Lung microvascular endothelial cell (primary cell): ENCODE data around the gene TMEM132D. TPM values are rescaled to one million over a fixed set of nuclear protein-coding genes. Genes with fewer than 3 reads are reported as not detected.
"Not testable (repeated sequence)": the region's sequence is repeated elsewhere in the genome, so short reads cannot be mapped to it uniquely, and the experiment has no call there.

Experiments used
- DNase-seq, 2 donors: peaks; one replicate each; pipeline versions ENCODE4 v3.0.0 to v3.0.0-alpha.2; 2010; ENCODE audit warnings: low read depth in 2 of 2
- total RNA-seq: library from RNA; depleted of rRNA; stranded (reverse); fragments of >200 nt; gene quantifications from 2 replicates; pipeline ENCODE4 v1.2.1, GENCODE V29; 2014

TMEM132D gene
- total RNA-seq, 1 donor from 2014 or later, result not detected

DNA sequence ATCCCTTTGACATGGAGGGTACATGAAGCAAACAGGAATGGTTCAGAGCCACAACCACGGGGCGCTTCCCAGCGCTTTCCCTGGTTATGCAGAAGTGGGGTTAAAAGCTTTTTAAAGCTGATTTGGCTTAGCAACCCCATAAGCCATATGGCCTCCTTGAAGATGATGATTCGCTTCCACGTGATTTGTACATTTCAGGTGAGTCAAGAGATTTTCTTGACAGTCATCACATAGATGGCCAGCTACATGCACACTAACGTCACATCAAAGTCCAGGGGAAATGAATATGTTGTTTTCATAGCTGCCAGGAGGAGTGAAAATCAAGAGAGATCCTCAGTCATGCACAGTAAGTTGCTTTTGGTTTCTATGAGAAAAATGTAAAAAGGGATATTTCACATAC is 309.7 kb downstream of the TMEM132D start:
- no peak for DNase-seq

DNA sequence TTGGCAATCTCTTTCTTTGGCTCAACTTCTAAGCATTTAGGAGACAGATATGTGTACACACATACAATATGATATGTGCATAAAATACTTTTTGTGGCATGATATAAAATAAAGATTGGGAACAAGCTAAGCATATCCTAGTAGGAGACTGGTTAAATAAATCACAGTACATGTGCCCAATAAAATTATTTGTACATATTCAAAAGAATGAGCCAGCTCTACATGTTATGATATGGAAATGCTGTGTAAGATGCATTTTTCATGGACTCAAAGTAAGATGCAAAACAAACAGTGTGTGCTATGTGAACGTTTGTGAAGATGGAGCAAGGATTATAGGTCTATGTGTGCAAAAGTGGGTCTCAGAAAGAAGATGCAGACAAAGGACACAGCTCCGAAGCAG is 311.4 kb downstream of the TMEM132D start:
- no peak for DNase-seq

DNA sequence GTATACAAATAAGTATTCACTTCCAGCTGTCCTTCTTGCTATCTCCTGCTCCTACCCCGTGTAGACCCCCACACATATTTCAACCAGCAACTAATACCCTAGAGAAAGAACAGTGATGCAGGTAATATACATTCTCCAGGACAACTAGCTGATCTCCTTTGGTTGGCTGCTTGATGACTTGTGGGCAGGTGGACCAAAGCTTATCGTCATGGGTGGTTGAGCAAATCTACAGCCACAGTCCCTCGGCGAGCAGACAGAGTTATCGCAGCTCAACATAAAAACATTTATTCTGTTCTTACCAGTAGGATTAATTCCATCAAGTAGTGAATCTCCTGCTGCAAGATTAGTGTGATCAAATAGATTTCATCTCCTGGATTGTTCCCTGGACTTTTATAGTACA is 314.3 kb downstream of the TMEM132D start:
- no peak for DNase-seq

DNA sequence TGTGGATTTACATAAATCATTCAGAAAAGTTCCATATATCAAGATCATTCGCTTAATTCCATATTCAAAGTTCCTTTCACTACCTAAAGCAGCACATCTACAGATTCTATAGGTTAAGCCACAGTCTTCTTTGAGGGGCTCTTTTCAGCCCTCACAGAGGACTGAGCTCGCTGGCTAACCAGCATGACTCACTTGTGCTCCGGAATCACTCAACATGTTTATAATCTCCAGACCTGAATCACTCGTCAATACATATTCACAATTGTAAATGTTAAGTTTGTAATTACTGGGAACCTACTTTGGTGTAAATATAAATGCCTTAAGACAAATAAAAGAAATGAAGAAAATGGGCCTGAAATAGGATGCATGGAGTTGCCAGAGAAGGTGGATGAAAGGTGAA is 315.7 kb downstream of the TMEM132D start:
- DNase-seq, result no peak

DNA sequence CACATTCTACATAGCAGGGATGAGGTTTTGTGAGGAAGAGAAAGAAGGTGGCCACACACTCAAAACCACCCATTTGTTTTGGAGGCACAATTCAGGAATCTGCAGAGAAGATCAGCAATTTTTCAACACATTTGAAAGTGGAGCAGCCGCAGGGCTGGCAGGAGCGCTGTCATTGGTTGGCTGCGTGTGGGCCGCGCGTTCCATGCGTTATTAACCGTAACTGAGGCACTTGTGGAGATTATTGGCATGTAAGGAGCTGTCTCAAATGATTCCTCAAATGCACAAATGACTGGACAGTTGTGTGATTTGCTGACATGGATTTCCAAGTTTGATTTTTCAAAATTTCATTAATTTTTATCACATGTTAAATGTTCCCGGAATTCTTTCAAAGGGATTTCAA is 318.5 kb downstream of the TMEM132D start:
- DNase-seq, result no peak

DNA sequence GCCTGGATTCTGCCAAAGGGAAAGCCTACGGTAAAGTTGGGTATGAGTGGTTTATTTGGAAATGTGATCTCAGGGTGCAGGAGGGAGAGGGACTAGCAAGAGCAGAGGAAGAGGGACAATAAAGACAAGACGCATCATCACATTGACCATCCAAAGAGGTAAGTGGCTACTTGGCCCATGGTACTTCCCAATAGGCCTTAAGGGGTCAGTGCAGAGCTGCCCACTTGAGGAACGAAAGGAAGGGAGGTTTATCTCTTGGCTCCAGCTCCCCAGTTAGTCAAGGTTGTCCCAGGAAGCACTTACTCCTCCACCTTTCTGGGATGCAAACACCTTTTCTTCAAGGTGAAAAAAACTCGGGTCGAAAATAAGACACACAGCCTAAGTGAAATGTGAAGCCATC is 323.9 kb downstream of the TMEM132D start:
- DNase-seq, result no peak

DNA sequence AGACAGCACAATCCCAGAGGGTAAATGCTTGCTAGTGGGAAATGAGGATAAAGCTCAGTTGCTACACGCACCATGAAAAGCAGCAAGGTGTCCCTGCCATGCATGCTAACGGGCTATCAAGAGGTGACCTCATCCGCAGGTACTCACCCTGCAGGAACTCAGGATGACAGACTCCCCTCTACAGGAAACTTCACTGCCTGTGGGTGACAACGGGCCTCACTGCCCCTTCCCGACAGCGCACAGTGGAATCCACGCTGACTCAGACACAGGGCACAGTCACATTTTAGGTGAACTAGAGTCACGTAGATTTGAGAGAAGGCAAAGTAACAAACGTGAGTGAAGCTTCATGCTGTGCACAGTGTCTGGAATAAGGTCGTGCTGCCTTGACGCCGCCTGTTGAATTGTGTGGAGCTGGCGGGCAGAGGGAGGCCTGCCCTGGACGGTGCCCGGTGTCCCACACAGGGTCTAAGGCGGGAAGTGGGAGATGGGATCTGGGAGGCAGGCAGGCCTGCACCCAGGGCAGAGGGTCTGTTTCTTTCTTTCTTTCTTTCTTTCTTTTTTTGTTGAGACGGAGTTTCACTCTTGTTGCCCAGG is 331.8 kb downstream of the TMEM132D start:
- no peak for DNase-seq

DNA sequence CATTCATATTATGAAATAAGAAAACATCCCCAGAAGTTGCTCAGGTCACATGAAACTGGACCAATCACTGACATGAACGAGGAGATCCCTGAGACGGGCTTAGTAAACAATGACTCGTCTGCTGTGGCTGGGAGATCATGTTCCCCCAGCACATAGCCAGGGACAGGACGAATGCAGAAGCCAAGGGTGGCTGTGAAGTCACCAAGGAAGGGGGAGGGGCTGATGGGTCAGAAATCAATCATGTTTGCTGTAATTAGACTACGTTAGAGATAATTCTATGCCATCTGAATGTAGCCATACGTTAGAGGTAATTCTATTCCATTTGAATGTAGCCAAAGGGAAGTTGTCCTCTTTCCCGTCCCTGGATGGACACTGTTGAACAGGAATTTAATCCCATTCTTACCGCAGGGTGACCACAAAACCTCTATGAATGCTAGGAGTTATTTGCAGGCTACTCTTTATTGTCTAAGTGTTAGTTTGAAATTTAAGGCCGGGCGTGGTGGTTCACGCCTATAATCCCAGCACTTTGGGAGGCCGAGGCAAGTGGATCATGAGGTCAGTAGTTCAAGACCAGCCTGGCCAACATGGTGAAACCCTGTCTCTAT is 332.9 kb downstream of the TMEM132D start:
- no peak for DNase-seq

DNA sequence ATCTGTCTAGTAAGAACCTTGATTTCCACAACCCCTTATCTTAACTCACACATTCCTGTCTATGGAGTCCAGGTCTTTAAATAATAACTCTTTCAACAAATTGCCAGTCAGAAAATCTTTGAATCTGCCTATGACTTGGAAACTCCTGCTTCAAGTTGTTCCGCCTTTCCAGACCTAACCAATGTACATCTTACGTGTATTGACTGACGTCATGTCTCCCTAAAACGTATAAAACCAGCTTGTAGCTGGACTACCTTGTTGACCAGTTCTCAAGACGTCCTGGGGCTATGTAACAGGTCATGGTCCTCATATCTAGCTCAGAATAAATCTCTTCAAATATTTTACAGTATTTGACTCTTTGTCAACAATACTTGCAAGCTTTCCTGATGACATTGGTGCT is 337.0 kb downstream of the TMEM132D start:
- DNase-seq, result no peak

DNA sequence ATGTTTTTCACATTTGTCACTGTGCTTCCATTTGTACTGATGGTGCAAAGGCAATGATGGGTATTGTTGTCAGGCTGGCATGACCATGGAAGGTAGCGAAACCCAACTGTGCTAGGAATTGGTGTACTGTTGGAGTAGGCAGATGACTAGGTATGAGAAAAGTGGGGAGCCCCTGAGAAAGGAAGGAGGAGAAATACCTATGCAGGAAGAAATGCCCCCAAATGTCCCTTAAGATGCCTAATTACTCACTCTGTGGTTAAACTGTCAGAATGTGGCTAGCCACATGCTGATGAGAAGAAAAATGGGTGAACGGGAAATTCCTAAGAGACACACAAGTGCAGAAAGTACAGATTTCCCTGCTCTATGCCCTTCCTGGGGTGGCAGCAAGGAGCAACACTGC is 339.1 kb downstream of the TMEM132D start:
- no peak for DNase-seq

DNA sequence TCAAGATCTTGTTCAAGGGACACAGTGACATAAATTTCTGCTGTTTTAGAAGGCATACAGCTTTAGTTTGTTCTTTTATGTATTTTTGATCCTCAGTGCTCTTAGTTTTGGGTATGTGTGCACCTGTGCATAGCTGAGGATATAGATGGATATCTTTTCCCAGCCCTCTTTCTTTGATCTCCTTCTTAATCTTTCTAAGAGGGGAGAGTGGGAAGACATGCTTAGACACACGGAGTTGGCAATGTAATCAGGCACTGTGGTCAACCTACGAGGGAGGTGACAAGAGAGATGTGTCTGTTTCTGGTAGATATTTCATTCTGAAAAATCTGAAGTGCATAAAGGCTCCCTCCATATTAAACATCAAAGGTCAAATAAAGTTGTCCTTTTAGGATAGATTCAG is 340.6 kb downstream of the TMEM132D start:
- no peak for DNase-seq

DNA sequence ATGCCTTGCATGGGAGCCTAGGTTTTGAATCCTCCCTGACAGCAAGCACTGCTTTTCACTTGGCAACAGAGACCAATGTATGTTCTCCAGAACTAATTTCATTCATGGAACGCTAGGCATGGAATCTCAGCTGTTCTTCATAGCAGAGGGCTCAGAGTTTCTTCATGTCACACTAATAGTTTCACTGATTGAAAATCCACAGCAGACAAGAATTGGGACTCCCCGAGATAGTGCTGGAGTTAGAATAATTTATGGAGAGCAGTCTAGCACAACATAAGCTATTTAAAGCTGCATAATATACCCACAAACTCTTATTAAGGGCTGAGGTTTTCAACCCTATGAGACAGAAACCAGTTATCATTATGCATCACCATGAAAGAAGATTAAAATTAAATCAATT is 342.5 kb downstream of the TMEM132D start:
- no peak for DNase-seq

DNA sequence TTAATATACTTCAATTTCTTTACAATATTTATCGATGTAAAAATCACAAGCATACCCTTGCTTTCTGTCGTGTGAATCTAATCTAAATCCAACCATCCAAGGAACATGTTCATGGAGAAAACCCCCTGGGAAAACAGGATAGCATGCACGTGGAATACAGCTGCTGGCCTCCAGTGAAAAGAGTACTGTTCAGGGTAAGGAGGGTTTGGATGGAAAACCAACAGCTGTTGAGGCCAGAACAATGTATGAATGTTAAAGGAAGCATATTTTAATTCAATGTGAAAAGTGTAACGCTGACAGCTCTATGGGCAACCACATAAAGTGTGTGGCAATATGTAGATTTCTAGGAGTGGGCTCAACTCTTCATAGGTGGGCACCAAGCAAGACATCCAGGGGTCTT is 344.0 kb downstream of the TMEM132D start:
- DNase-seq, result no peak

DNA sequence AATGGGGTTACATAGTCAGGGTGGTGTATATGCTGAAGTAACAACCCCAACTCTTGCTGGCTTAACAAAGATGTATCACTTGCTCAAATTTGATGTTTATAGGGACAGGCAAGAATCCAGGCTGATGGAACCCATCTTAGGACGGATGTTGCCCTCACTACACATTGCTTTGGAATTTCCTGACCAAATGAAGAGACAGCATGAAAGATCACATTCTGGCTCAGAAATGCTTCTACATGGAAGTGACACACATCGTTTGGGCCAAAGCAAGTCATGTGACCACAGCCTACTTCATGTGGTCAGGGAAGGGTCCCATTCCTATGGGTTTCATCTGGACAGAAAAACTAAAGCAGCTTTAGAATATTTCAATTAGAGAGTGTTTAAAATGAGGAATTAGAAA is 345.8 kb downstream of the TMEM132D start:
- DNase-seq, result no peak

DNA sequence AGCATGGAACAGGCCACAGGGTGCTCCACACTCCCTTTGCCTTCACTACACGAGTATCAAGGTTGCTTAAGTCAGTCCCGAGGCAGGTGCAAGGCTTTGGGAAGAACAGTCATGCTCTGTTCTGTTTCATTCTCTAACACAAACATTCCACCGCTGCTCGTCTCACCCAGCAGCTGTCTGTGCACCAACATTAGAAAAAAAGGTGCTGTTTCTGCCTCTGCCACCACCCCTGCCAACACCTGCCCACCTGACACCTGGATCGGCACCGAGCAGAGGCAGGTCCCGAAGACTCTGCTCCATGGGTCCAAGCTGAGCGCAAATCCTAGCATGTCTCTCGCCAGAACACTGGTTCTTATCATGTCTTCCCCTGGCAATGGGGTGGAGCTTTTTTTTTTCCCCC is 347.7 kb downstream of the TMEM132D start:
- no peak for DNase-seq

DNA sequence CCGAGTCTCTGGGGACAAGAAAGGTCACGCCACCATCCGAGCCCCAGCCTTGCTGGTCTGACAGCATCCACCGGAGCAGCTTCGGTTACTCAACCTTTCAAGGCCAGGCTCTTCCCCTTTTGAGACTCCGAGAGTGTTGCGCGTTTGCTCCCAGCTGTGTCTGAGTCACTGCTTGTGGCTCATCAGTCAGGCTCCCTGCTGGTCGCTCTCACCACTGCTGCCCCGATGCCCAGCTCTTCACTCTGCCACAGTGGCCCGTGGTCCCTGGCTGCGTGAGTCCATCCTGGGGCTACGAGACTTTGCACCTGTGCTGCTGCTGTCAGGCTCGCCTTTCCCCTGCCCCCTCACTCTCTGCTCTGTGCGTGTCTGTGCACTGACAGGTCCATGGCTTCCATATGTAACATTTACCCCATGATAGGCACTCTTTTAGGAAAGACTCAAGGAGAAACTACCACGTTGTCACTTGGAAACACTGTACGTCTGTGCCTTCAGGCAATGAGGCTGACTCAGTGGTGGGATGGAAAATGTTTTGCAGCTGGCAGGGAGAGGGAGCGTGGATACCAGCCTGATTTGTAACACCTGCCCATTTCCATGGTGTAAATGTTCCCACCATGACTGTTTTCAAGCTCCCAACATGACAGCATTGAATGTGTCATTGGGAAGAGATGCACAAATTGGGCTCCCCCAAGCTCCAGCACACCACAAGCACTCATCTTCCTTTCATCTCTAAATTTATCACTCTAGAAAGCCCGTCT is 350.7 kb downstream of the TMEM132D start:
- no peak for DNase-seq

DNA sequence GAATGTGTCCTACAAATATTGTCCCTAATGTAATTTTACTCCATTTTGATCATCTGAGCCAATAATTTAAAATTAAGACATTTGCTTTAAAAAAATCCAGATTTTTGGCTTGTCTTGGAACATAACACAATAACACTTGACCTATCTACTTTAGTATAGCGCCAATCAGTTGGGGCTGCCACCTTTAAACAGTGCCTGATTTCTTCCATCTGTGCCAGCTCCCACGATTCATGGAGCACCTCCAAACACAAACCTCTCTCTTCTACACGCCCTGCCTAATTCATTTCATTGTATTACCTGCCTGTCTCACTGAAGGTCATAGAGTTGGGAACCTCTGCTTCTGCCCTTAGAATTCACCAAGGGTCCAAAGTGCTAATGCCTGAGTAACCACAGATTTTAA is 352.4 kb downstream of the TMEM132D start:
- DNase-seq, result no peak

DNA sequence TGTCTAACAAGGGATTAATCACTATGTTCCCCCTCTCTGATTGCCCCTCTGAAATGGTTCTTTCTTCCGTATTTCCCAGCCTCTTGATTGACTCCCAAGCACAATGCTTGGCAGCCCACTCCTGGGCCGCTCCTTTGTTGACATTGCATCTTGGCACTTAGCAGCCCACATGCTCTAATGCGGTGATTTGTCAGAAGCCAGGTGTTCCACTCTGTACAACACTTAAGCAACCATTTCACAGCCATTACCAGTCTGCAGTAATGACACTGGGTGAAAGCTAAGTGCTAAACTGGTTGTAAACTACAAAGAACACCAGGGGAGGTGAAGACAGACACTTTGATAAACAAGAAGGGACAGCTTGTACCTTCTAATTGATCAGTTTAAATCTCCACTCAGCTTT is 353.5 kb downstream of the TMEM132D start:
- no peak for DNase-seq

DNA sequence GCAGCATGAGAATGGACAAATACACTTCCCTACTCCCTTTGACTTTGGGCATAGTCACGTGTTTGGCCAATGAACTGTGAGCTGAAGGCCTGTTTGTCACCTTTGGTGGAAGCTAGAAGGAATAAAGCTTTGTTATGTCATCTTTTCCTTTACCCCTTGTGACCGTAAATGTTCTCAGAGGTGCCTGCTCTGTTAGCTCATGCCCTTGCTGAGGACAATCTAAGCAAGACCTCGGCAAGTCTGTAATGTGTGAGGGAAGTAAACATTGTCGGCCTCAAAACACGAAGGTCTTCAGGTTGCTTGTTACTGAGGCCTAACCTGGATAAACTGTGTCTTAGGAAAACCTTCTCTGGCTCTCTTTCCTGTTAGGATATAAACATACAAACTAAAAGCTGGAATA is 354.2 kb downstream of the TMEM132D start:
- DNase-seq, result no peak

DNA sequence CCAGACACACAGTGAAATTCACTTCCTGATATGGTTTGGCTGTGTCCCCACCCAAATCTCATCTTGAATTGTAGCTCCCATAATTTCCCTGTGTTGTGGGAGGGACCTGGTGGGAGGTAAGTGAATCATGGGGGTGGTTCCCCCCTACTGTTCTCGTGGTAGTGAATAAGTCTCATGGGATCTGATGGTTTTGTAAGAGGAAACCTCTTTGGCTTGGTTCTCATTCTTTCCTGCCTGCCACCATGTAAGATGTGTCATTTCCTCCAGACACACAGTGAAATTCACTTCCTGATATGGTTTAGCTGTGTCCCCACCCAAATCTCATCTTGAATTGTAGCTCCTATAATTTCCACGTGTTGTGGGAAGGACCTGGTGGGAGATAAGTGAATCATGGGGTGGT is 354.8 kb downstream of the TMEM132D start:
- DNase-seq, result not testable (repeated sequence)

DNA sequence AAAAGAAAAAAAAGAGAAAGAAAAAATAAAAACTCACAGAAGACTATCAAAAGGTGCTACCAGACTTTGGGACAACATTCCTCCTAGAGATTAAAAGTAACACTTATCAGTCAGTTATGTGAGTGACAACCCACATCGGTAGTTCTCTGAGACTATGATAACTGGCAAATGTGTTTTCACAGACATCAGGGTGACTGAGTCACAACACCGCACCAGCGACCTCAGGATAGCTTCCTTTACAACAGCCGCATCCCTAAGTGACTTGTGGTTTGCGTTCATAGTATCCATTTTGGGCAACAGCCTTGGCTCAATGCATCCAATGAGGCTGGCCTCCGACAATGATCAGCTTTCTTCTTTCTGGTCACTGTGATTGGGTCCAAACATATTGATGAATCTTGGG is 359.1 kb downstream of the TMEM132D start:
- no peak for DNase-seq

DNA sequence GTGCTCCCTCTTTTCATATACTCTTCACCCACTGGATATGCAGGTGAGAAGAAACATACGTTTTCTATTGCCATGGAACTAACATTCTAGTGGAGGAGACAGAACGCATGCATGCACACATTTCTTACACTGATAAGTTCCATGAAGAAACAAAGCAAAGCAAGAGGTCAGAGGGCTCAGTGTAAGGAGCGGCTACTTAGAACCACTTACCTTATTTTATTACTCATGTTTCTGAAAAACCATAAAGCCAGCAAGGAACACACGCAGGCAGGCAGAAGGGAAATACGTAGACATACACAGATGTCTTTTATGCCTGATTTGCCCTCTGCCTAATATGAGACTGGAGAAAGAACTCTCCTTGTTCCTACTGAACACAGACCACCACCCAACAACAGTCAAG is 362.9 kb downstream of the TMEM132D start:
- DNase-seq, result no peak

DNA sequence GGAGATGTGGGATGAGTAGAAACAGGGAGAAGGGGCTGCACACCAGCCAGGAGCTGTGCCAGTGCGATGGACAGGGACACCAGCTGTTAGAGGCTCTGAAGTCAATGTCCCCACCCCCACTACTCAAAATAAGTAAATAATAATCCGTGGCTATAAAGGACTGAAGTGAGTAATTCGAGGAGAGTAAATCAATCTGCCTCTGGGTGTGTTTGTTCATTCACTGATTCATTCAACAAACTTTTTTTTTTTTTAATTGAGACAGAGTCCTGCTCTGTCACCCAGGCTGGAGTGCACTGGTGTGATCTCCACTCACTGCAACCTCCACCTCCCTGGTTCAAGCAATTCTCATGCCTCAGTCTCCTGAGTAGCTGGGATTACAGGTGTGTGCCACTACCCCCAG is 363.6 kb downstream of the TMEM132D start:
- no peak for DNase-seq
